HG02623 (cell line): ENCODE measurements around the gene TMEM81.

Experiments used
- ATAC-seq: cut with Tn5 transposase; IDR thresholded peaks from one replicate; pipeline ENCODE4 v1.9.1; 2021; ENCODE audit warnings: moderate library complexity; ENCODE audit not compliant: unreplicated experiment

TMEM81 gene

GRCh38 chr1:205061227-205061626 is 23.0 kb downstream of the TMEM81 start:
- ATAC-seq = no peak

- ATAC-seq = no peak
These were observed 23.5 kb downstream of the TMEM81 start for GRCh38 chr1:205060746-205061145.

- ATAC-seq = no peak
These were observed 24.6 kb downstream of the TMEM81 start for GRCh38 chr1:205059660-205060059.

DNA sequence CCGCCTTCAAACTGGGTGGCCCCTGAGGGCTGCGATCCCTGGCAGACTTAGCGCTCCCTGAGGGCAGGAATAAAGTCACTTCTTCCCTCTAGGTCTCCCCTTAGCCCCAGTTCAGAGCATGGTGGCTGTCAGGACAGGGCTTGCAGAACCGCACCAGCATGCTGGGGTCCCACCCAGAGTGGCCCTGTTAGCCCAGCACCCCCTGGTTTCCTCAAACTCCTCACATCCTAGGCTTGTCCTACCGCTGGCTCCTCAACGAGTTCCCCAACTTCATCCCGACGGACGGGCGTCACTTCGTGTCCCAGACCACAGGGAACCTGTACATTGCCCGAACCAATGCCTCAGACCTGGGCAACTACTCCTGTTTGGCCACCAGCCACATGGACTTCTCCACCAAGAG is 25.4 kb downstream of the TMEM81 start:
- ATAC-seq = no peak

DNA sequence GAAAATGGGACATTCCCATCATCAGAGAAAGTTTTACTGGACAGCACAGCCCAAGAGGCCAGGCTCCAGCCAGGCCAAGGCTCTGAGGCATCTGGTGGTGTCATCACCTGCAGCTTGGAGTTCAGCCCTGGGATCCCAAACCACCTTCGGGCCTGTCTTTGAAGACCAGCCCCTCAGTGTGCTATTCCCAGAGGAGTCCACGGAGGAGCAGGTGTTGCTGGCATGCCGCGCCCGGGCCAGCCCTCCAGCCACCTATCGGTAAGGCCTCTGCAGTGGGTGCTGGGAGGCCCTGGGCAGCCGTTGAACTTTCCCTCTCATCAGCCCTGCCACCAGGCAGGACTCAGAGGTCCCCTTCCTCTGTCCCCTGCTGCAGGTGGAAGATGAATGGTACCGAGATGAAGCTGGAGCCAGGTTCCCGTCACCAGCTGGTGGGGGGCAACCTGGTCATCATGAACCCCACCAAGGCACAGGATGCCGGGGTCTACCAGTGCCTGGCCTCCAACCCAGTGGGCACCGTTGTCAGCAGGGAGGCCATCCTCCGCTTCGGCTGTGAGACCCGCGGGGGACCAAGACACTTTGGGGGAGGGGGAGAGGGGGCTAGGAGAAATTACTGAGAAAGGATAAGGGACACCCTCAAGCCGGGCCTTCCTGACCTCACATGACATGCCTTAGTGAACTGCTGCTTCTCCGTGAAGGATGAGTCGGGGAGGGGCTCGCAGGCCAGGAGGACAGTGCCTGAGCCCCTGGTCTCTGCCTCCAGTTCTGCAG is 26.3 kb downstream of the TMEM81 start:
- no peak for ATAC-seq

DNA sequence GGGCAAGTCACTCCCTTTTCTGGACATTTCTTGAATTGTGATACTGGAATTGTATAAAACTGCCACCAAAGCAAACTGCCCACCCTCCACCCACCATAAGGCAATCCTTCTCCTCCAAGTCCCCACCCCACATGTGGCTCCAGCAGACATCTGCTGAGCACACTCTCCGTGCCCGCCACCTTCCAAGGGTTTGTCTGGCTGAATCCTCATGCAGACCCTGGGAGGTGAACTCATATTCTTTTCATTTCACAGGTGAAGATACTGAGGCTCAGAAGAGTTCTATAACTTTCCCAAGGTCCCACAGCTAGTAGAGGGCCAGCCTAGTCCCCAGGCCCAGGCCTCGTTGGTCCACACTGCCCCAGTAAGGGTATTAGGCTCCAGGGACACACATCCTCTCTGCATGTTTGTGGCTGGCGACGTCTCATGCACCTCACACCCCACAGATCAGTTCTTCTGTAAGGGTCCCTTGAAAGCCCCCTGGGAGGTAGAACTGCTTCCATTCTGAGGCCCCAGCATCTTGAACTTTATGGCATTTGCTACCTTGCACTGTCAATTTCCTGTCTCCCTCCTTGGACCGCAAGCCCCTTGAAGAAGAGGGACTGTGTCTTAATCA is 27.2 kb downstream of the TMEM81 start:
- ATAC-seq = no peak

GRCh38 chr1:205056188-205056611 is 28.1 kb downstream of the TMEM81 start:
- no peak for ATAC-seq

DNA sequence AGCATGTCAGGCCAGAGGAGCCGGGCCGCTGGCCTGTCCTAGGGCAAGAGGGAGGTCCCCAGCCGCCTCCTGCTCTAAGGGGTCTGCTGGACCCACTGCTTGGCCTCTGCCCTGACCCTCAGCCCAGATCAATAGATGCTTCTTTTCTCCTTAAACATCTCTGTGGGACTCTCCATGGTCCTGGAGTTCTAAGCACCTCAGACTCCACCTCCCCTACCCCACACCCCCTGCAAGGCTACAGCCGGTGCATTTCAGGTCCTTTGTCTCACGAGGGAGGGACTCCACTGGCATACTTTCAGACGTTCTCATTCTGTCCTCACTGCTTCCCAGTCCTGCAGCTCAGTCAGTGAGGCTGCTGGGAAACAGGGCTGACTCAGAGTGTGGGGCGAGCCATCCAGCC is 30.2 kb downstream of the TMEM81 start:
- no peak for ATAC-seq

- ATAC-seq = no peak
These were observed 31.0 kb downstream of the TMEM81 start for GRCh38 chr1:205053296-205053695.

- ATAC-seq = no peak
These were observed 31.6 kb downstream of the TMEM81 start for GRCh38 chr1:205052690-205053089.

GRCh38 chr1:205049479-205049878 is 34.8 kb downstream of the TMEM81 start:
- no peak for ATAC-seq

DNA sequence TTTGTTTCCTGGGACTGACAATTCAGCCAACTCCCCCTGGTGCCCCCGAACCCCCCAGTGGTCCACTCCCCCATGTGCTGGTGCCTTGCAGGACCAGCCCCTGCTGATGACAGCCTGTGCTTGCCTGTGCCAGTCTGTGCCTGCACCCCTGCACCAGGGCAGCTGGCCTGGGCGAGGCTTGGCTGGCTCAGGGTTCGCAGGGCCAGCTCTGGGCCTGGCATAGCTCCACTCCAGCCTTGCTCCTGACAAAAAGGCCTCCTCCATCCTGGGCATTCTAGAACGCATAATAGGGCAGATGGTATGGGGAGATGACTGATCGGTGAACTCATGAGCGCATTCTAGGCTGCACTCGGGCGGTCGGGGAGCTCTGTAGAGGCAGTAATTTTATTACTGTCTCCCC is 35.9 kb downstream of the TMEM81 start:
- no peak for ATAC-seq

- no peak for ATAC-seq
These were observed 36.5 kb downstream of the TMEM81 start for GRCh38 chr1:205047764-205048231.

- ATAC-seq = no peak
These were observed 37.4 kb downstream of the TMEM81 start for GRCh38 chr1:205046870-205047269.

- no peak for ATAC-seq
These were observed 39.1 kb downstream of the TMEM81 start for GRCh38 chr1:205045146-205045545.

- no peak for ATAC-seq
These were observed 39.5 kb downstream of the TMEM81 start for GRCh38 chr1:205044741-205045140.

DNA sequence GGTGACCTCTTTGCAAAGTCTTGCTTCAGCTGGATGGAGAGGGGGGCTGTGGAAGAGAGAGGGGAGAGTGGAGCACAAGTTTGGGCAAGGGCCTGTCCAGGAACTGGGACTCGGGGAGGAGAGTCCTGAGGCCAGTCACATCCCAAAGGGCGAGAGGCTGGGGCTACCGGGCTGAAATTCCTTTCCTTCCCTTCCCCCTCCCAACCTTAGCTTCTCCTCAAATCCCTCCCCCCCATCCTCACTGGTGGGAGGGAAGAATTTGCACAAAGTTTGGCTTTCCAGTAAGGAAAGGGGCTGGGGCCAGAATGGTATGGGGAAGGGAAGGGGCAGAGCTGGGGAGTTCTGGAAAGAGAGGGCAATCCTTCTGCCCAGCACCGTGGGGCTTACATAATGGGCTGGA is 40.4 kb downstream of the TMEM81 start:
- ATAC-seq = no peak

- ATAC-seq = no peak
These were observed 41.1 kb downstream of the TMEM81 start, which contains the start of gene CNTN2 for GRCh38 chr1:205042911-205043806. Gene CNTN2 (plus strand): TSS chr1:205043212. CDS start chr1:205053186, 9,974 bp downstream.

- no peak for ATAC-seq
These were observed 42.0 kb downstream of the TMEM81 start for GRCh38 chr1:205041998-205042910.

DNA sequence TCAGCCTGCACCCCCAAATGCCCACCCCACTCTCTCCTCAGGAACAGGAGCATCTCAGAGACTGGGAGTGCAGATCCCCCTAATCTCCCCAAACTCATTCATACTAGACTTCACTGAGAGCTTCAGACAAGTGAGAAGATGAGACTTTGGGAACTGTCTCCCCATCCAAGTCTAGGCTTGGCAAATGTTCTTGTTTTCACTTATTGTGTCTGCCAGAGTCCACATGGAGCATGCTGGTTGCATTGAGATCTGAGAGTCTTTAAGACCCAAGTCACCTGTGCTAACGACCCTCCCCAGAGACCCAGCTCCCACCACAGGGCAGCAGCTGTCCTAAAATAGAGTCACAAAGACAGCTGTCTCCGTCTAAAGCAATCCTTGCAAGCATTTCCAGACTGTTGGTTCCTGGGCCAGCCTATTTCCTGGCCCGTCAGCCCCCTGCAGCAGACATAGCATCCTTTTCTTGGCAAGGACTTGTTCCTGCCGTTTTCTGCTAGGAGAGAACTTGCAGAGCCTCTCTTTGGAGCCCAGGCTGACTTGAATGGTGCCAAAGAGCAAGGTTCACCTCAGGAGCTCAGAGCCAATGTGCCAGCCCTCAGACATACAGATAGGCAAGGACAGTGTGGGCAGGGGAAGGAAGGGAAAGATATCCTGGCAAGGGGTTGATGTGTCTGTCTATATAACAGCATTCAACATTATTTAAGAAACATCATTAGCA is 43.1 kb downstream of the TMEM81 start:
- ATAC-seq = no peak
